Measurements from ENCODE around the gene LILRA1.
"Not testable (repeated sequence)": the region's sequence is repeated elsewhere in the genome, so short reads cannot be mapped to it uniquely, and the experiment has no call there.

The LILRA1 gene

DNA sequence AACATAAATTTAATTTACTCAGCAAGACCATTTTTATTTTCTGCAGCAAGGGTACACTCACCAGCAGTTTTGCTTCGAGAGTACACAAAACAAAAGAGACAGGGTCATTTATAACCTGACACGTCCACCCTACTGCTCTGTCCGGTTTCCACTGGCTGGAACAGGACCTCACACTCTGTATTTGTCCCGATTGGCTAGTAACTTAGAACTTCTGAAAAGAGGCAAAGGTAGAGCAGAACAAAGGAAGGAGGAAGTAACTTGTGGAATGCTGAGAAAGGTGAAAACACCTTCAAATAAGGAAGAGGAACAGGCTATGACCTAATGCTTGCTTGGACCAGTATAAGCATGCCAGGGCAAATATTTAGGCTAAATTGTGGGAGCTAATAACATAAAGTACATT, 34.5 kb downstream of the LILRA1 start:
- not testable (repeated sequence) for DNase-seq

- not testable (repeated sequence) for DNase-seq
Measured at GRCh38 chr19:54630262-54630661, 36.8 kb downstream of the LILRA1 start, which contains the start of gene LILRB1. Gene LILRB1 (plus strand): TSS chr19:54630484. CDS start chr19:54631074, 590 bp downstream.

DNA sequence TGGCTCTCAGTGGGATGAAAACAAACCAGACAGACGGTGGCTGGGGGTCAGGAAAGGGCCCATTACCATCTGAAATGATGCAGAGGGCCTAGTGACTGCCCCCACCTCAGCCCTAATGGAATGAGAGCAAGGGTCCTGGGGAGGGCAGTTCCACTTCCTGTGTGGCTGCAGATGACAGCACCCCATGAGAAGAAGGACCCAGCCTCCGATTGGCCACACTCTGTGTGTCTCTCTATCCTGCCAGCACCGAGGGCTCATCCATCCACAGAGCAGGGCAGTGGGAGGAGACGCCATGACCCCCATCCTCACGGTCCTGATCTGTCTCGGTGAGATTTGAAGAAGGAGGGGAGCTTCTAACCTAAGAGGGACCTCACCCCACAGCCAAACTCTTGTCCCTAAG, 37.4 kb downstream of the LILRA1 start:
- DNase-seq: no peak

DNA sequence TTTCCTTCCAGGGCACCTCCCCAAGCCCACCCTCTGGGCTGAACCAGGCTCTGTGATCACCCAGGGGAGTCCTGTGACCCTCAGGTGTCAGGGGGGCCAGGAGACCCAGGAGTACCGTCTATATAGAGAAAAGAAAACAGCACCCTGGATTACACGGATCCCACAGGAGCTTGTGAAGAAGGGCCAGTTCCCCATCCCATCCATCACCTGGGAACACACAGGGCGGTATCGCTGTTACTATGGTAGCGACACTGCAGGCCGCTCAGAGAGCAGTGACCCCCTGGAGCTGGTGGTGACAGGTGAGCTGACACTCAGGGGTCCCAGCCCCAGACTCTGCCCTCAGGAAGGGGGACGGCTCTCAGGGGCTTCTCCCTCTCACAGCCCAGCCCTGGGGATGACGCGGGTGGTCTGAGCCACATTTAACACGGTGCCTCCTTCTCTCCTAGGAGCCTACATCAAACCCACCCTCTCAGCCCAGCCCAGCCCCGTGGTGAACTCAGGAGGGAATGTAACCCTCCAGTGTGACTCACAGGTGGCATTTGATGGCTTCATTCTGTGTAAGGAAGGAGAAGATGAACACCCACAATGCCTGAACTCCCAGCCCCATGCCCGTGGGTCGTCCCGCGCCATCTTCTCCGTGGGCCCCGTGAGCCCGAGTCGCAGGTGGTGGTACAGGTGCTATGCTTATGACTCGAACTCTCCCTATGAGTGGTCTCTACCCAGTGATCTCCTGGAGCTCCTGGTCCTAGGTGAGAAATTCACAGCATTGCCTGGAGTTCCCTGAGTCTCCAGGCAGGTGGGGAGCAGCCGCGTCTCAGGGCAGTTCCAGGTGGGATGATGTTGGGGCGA, 38.3 kb downstream of the LILRA1 start:
- not testable (repeated sequence) for DNase-seq

DNA sequence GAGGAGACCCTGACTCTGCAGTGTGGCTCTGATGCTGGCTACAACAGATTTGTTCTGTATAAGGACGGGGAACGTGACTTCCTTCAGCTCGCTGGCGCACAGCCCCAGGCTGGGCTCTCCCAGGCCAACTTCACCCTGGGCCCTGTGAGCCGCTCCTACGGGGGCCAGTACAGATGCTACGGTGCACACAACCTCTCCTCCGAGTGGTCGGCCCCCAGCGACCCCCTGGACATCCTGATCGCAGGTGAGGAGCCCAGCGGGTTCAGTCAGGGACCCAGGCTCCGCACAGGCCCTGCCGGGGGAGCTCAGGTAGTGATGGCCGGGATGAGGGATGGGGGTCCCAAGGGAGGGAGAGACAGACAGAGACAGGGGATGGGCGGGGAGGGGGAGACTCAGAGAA, 39.1 kb downstream of the LILRA1 start:
- DNase-seq: not testable (repeated sequence)

DNA sequence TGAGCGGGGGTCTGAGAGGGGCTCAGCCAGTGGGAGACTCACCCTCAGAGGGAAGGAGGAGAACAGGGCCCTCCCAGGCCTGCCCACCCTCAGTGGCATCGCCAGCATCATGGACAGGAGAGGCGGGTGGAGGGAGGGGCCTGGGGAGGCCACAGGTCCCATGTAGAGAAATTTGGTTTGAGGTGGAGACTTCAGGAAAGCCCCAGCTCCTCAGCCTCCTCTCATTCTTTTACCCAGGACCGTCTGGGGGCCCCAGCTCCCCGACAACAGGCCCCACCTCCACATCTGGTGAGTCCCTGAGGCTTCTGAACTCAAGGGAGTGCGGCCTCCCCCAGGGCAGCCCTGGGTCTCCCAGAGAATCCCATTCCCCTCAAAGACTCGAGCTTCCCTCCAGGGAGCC, 40.0 kb downstream of the LILRA1 start:
- DNase-seq: no peak

DNA sequence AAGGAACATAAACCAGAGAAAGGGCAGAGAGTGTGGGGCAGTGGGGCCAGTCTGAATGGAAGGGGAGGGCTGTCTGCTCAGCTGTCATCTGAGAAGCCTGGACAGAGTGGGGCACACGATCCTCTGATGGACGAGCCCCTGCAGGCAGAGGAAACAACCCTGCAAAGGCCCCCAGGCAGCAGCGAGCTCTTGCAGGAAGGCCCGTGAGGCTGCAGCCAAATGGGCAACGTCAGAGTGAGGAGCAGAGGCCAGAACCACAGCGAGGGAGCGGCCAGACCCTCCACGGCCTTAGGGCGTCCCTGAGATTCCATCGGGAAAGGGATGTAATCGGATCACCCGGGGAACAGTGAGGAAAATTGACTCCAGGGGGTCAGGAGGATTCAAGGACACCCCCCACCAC, 42.6 kb downstream of the LILRA1 start:
- DNase-seq: not testable (repeated sequence)

DNA sequence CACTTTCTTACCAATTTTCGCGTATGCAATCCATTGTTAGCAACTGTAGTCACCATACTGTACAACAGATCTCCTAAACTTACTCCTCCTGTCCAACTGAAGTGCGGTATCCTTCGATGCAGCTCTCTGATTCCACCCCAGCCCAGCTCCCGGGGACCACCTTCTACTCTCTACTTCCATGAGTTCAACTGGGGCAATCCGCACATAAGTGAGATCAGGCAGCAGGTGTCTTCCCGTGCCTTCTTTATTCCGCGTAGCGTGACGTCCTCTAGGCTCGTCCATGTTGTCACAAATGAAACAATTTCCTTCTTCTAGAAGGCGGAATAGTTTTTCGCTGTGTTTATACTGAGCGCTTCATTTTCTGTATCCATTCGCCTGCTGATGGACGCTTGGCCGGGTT, 45.3 kb downstream of the LILRA1 start:
- DNase-seq: no peak

- DNase-seq: not testable (repeated sequence)
Measured at GRCh38 chr19:54642953-54643352, 49.5 kb downstream of the LILRA1 start.

GRCh38 chr19:54643583-54643982, 50.2 kb downstream of the LILRA1 start:
- not testable (repeated sequence) for DNase-seq

- no peak for DNase-seq
Measured at GRCh38 chr19:54644056-54644455, 50.6 kb downstream of the LILRA1 start.

DNA sequence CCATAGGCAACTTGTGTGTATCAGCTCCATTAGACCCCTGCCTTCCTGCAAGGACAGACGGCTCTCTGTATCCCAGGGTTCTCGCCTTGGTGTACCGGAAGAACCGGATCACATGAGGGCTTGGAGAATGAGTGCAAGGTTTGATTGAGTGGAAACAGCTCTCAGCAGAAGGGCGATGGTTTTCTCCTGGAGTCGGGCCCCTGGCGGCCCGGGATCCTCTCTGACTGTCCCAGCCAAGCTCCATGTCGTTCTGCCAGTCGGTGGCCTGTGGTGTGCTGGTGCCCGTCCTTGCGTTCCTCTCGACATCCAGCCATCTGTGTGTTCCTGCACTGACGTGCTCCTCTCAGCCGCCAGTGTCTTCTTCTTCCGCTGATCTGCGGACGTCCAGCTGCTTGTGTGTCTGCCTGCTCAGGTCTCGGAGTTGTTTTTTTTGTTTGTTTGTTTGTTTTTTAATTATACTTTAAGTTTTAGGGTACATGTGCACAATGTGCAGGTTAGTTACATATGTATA, 53.0 kb downstream of the LILRA1 start:
- DNase-seq: no peak

DNA sequence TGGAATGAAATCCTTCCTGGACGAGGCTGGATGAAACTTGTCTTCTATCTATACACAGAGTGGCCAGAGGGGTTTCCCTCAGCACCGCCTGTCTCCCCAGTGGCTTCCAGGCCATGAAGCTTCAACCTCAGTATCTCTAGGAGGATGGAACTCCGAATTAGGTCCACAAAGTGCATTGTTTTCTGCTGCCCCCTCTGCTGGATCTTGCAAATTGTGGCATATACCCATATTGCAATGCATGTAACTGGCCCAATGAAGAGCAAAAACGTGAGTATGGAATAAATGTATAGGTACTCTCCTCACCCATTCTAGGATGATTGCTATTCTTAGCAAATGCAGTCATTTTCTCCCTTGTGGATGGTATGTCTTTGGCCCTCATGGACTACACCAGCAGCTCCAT, 54.7 kb downstream of the LILRA1 start:
- no peak for DNase-seq

- no peak for DNase-seq
Measured at GRCh38 chr19:54650108-54650655, 56.8 kb downstream of the LILRA1 start.
